Cardiac fibroblast (primary cell): Measurements from ENCODE around the gene KPNA3.

Experiments
- DNase-seq, 2 donors: peaks; one replicate each; pipeline versions ENCODE4 v3.0.0 to v3.0.0-alpha.2; 2010; ENCODE audit warnings: low read depth in 2 of 2
- H3K4me3 ChIP-seq, 2 donors: replicated peaks in 1 of 2; 1 replicate in 1 of 2; 2 replicates in 1 of 2; pipeline ENCODE4 v1.5.1; 2011; ENCODE audit warnings: low read depth in 2 of 2, low read length in 2 of 2, mild to moderate bottlenecking in 2 of 2, moderate library complexity in 1 of 2
- TF ChIP-seq, protein P1 (sequence below): IDR thresholded peaks from one replicate; pipeline ENCODE4 v1.5.1; 2011; ENCODE audit warnings: low read depth, mild to moderate bottlenecking, low read length, inconsistent platforms

KPNA3 gene

DNA sequence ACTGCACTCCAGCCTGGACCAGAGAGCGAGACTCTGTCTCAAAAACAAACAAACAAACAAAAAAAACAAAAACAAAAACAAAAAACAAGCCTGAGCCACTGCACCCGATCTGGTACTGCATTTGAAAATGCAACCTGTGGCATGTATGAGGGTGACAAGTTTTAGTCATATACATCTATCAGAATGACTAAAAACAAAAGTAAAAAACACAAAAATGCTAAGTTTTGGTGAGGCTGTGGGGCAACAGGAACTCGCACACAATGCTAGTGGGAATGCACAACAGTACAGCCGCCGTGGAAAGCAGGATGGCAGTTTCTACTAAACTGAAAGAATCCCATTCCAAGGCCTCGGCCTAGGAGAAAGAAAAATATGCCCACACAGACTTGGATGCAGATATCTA lies 109.0 kb downstream of the KPNA3 start:
- no peak overlapping the region for H3K4me3 ChIP-seq
- no peak for DNase-seq
- TF ChIP-seq, protein P1, sequence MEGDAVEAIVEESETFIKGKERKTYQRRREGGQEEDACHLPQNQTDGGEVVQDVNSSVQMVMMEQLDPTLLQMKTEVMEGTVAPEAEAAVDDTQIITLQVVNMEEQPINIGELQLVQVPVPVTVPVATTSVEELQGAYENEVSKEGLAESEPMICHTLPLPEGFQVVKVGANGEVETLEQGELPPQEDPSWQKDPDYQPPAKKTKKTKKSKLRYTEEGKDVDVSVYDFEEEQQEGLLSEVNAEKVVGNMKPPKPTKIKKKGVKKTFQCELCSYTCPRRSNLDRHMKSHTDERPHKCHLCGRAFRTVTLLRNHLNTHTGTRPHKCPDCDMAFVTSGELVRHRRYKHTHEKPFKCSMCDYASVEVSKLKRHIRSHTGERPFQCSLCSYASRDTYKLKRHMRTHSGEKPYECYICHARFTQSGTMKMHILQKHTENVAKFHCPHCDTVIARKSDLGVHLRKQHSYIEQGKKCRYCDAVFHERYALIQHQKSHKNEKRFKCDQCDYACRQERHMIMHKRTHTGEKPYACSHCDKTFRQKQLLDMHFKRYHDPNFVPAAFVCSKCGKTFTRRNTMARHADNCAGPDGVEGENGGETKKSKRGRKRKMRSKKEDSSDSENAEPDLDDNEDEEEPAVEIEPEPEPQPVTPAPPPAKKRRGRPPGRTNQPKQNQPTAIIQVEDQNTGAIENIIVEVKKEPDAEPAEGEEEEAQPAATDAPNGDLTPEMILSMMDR: no peak

DNA sequence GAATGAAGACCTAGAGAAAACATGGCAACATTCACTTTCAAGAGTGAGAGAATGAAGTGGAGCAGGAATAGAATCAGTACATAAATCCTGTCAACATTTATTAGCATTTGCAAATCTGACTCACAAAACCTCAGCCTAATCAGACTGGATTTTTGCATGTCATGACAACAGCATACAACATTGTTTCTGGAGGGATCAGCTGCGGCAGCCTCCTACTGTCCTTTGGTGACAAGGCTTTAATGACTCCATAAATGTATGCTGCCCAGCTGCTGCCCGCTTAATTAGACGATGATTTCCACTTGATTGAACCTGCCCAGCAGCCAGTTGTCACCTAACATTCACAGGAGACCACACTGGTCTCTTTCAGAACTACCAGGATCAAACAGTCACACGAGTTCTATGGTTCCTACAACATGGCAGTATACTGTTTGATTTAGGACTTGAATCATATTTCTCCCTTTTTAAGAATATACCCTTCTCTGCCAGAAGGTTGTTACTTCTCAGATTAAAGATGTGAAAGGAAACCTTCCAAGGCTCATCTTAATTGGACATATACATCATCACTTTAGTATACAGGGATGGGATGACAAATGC lies 110.5 kb downstream of the KPNA3 start:
- TF ChIP-seq, protein P1: no peak
- H3K4me3 ChIP-seq: no peak overlapping the region
- peak in 1 of 2 donors; percentile 12 for DNase-seq

DNA sequence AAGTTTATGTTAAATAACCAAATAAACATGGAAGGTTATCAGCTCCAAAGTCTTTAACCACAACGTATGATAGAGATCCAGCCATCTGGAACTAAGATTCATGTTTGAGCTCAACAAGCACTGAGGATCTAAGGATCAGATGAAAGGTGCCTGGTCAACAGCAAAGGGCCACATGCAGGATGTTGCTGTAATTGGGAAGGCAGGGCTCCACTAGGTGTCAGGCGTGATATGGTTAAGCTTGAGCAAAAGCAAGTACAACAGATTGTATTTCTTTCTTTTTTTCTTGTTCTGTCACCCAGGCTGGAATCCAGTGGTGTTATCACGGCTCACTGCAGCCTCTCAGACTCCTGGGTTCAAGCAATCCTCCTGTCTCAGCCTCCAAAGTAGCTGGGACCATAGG lies 113.2 kb downstream of the KPNA3 start:
- H3K4me3 ChIP-seq: no peak overlapping the region
- TF ChIP-seq, protein P1: peak; percentile 8
- peak in 1 of 2 donors; percentile 44 for DNase-seq

DNA sequence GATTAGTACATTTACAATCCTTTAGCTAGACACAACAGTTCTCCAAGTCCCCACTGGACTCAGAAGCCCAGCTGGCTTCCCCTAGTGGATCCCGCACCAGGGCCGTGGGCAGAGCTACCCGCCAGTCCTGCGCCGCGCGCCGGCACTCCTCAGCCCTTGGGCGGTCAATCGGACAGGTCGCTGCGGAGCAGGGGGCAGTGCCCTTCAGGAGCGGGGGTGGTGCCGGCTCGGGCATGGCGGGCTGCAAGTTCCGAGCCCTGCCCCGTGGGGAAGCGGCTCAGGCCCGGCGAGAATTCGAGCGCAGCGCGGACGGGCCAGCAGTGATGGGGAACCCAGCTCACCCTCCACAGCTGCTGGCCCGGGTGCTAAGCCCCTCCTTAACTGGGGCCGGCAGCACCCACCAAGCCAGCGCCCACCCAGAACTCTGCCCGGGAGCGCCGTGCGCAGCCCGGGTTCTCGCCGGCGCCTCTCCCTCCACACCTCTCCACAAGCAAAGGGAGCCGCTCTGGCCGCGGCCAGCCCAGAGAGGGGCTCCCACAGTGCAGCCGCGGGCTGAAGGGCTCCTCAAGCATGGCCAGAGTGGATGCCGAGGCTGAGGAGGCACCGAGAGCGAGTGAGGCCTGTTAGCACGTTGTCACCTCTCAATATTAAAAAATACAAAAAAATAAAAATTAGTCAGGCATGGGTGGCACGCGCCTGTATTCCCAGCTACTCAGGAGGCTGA lies 114.1 kb downstream of the KPNA3 start:
- no peak overlapping the region for H3K4me3 ChIP-seq
- TF ChIP-seq, protein P1: no peak
- no peak for DNase-seq

DNA sequence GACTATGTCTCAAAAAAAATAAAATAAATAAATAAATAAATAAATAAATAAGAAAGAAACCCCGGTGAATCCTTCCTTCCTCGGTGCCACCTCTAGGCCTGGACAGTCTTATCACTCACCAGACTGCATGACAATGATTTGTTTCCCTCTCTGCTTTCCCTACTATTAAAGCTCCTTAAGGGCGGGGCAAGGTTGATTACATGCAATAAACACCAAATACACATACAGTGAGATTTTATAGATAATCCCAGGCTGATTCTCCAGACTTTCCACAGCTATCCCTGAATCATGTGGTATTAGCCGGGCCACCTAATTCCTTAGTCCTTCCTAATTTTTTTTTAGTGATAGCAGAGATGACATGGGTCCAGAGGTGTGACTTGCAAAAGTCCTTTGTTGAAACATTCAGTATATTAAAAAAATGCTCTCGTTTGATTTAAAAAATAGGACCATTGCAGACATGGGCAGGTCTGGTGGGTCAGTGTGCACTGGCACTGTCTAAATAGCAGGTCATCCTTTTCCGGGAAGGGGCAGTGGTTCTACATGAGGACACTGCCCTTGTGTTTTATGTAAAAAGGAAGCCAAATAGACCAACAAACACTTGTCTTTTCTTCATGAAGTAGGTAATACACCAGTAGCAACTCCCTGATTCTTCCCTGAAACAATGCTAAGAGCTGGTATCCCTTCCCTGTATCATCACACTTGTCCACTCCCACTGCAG lies 115.7 kb downstream of the KPNA3 start:
- H3K4me3 ChIP-seq: no peak overlapping the region
- TF ChIP-seq, protein P1: no peak
- DNase-seq: no peak

DNA sequence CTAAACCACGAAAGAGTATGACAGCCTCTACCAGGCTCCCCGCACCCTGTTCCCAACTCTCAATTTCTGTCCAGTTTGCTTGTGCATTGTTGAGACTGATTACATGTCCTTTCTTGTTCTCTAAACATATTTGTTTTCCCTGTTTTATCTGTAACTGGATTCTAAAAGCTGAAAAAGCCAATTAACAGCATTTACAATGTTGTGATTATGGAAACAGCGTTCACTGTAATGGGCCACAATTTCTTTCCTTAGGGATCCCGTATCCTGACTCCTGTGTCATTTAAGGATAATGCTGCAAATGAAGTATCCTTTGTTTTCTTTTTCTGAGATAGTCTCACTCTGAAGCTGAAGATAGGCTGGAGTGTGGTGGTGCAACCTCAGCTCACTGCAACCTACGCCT lies 121.7 kb downstream of the KPNA3 start:
- H3K4me3 ChIP-seq: no peak overlapping the region
- TF ChIP-seq, protein P1: no peak
- no peak for DNase-seq
